IPS-NIHi7 (cell line): ENCODE results near the gene TTC7B.
"Not testable (repeated sequence)": the region's sequence is repeated elsewhere in the genome, so short reads cannot be mapped to it uniquely, and the experiment has no call there.

Experiments
- DNase-seq: peaks from one replicate; pipeline ENCODE4 v3.0.0; 2012; ENCODE audit warnings: mixed read lengths; ENCODE audit errors: extremely low spot score

TTC7B gene

GRCh38 chr14:90531497-90531896, 284.7 kb downstream of the TTC7B start:
- no peak for DNase-seq

- DNase-seq, result no peak
Measured at GRCh38 chr14:90530523-90530922, 285.7 kb downstream of the TTC7B start.

GRCh38 chr14:90527978-90528377, 288.3 kb downstream of the TTC7B start:
- no peak for DNase-seq

- DNase-seq, result not testable (repeated sequence)
Measured at GRCh38 chr14:90526536-90526935, 289.7 kb downstream of the TTC7B start.

GRCh38 chr14:90525353-90526028, 290.7 kb downstream of the TTC7B start:
- not testable (repeated sequence) for DNase-seq

GRCh38 chr14:90523961-90524875, 292.0 kb downstream of the TTC7B start:
- no peak for DNase-seq

- DNase-seq, result no peak
Measured at GRCh38 chr14:90523544-90523943, 292.7 kb downstream of the TTC7B start.

- DNase-seq, result no peak
Measured at GRCh38 chr14:90522571-90523191, 293.5 kb downstream of the TTC7B start.

GRCh38 chr14:90521930-90522483, 294.2 kb downstream of the TTC7B start:
- no peak for DNase-seq

GRCh38 chr14:90521084-90521929, 294.9 kb downstream of the TTC7B start:
- DNase-seq, result no peak

- no peak for DNase-seq
Measured at GRCh38 chr14:90520326-90520725, 295.9 kb downstream of the TTC7B start.

- DNase-seq, result no peak
Measured at GRCh38 chr14:90519262-90519920, 296.8 kb downstream of the TTC7B start.

- peak; percentile 78 for DNase-seq
Measured at GRCh38 chr14:90518941-90519256, 297.3 kb downstream of the TTC7B start.

GRCh38 chr14:90518069-90518940, 297.9 kb downstream of the TTC7B start:
- no peak for DNase-seq

GRCh38 chr14:90517076-90517841, 299.0 kb downstream of the TTC7B start:
- no peak for DNase-seq

GRCh38 chr14:90514566-90514965, 301.7 kb downstream of the TTC7B start:
- no peak for DNase-seq

- no peak for DNase-seq
Measured at GRCh38 chr14:90514015-90514398, 302.2 kb downstream of the TTC7B start.

- peak; percentile 52 for DNase-seq
Measured at GRCh38 chr14:90513161-90514014, 302.8 kb downstream of the TTC7B start.
